Prostate gland (tissue), 2 donors: ENCODE data around the gene GNE. TPM values are rescaled to one million over a fixed set of nuclear protein-coding genes. Genes with fewer than 3 reads are reported as not detected.
A peak's percentile ranks its signal among the peaks of the same experiment; 100 is the strongest.

Source experiments
- DNase-seq: peaks from one replicate; pipeline ENCODE4 v3.0.0-alpha.2; 2019; ENCODE audit warnings: low spot score
- H3K27ac ChIP-seq, 2 donors: fragments of 200-600 bp; sonication (generic); 2 replicates each; pipeline ENCODE4 v1.5.1; 2017 to 2019
- H3K27me3 ChIP-seq: fragments of 200-600 bp; sonication (generic); replicated peaks from 2 replicates; pipeline ENCODE4 v1.5.1; 2019; ENCODE audit not compliant: insufficient read depth
- H3K36me3 ChIP-seq, 2 donors: fragments of 200-600 bp; sonication (generic); 1 replicate in 1 of 2; 2 replicates in 1 of 2; pipeline versions ENCODE4 v1.5.1 to v1.8.1; 2017 to 2019
- H3K4me1 ChIP-seq: fragments of 200-600 bp; sonication (generic); replicated peaks from 2 replicates; pipeline ENCODE4 v1.5.1; 2019
- H3K4me3 ChIP-seq, 2 donors: fragments of 200-600 bp; sonication (generic); 2 replicates each; pipeline ENCODE4 v1.5.1; 2017 to 2019
- H3K9me3 ChIP-seq: fragments of 200-600 bp; sonication (generic); 2 replicates; pipeline ENCODE4 v1.5.1; 2017
- CTCF ChIP-seq, 4 experiments: fragments of 200-600 bp in 2 of 4; fragments of 450-650 bp in 2 of 4; sonication (generic) in 2 of 4; IDR thresholded peaks; 1 replicate in 3 of 4; 2 replicates in 1 of 4; pipeline ENCODE4 v1.5.1; 2016 to 2019; ENCODE audit warnings: antibody characterized with exemption in 4 of 4, mild to moderate bottlenecking in 2 of 4, moderate library complexity in 2 of 4
- POLR2A ChIP-seq: fragments of 450-650 bp; IDR thresholded peaks from one replicate; pipeline ENCODE4 v1.6.1; 2016; ENCODE audit warnings: antibody characterized with exemption, mild to moderate bottlenecking
- POLR2AphosphoS5 ChIP-seq: sonication (generic); formaldehyde crosslinking; IDR thresholded peaks from one replicate; pipeline ENCODE4 v1.6.1; 2017; ENCODE audit warnings: antibody characterized with exemption
- WGBS: methylation state at CpG from one replicate; pipeline ENCODE4 v1.1.5; 2018; 5-methylcytosine and 5-hydroxymethylcytosine counted together
- intact Hi-C: fragments of 100-400 bp; cut with DNase I; formaldehyde crosslinking; loops from one replicate; pipeline ENCODE4 v1.14.2; 2022
- total RNA-seq, 2 donors: library from RNA; depleted of rRNA; stranded (reverse); fragments of >200 nt; gene quantifications; one replicate each; pipeline ENCODE4 v1.1.0, GENCODE V29; 2016

Gene GNE
- total RNA-seq, 2 donors from 2014 or later: 34.5 to 54.0 TPM

DNA sequence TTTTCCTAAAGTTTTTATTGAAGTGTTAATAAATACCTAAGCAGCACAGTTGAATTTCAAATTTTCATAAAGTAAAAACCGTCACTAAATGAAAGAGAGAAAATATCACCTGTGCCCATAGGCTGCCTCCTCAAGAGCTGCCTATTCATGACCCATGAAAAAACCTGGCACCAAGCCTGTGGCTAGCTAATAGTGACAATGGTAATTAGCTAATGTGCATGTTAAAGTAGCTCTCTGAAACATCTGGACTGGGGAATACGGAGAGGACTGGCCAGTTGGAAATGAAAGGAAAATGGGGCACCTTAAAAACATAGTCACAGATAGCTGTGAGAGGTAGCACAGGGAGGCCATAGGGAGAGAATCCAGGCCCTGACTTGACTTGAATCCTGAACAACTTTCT lies 5.4 kb upstream of the GNE start:
- intact Hi-C loops: no loop called here

DNA sequence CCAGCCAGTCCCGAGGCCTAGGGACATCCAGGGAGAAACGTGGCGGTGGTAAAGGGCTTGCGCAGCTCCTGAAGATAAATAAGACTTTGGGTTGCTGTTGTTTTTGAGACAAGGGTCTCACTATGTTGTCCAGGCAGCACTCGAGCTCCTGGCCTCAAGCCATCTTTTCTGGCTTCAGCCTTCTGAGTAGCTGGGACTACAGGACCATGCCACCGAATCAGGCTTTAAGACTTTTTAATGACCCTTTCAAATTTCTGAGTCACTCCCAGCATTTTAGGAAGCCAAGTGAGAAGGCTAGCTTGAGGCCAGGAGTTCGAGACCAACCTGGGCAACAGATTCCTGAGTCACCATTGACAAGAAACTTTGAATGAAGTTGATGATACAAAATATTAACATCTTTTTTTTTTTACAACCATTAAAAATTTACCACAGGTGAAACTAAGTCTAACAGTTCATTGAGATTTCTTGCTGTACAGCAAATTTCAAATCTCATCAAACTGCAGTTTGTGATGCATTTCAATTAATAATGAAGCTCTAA lies 817 bp upstream of the GNE start:
- Histone ChIP-seq H3K9me3 (no peaks in the 10 kb centered on the region), H3K27me3 (no peaks in the 10 kb centered on the region), H3K36me3 (no peaks in the 10 kb centered on the region), H3K27ac (peak overlapping the region; percentile 97 to 98), H3K4me3 (peak overlapping the region; percentile 63 to 92), H3K4me1 (no peaks in the 10 kb centered on the region)
- DNase-seq: peak; percentile 17
- 37% methylated on average over 7 of the region's 7 CpGs for WGBS
- no peak for TF ChIP-seq POLR2AphosphoS5
- TF ChIP-seq CTCF (IDR thresholded peaks at IDR 0.05): no peak
- no peak for TF ChIP-seq POLR2A
- intact Hi-C loops: loop anchor here (5.0 to 10.0 kb wide), 3 partner anchors 64 to 143 kb away; partner anchors contain the start of genes CLTA and RNF38

More for the DNA sequence above, 5.4 kb upstream of the GNE start:
- no peak overlapping the region for H3K27ac ChIP-seq
- TF ChIP-seq POLR2A: no peak
- TF ChIP-seq CTCF (IDR thresholded peaks at IDR 0.05): no peak
- TF ChIP-seq POLR2AphosphoS5: no peak
- no peaks in the 10 kb centered on the region for H3K27me3 ChIP-seq
- 74% methylated on average over 2 of the region's 2 CpGs for WGBS
- H3K4me3 ChIP-seq: no peak overlapping the region
- no peak for DNase-seq
- no peaks in the 10 kb centered on the region for H3K4me1 ChIP-seq
- H3K36me3 ChIP-seq: no peaks in the 10 kb centered on the region
- no peaks in the 10 kb centered on the region for H3K9me3 ChIP-seq

DNA sequence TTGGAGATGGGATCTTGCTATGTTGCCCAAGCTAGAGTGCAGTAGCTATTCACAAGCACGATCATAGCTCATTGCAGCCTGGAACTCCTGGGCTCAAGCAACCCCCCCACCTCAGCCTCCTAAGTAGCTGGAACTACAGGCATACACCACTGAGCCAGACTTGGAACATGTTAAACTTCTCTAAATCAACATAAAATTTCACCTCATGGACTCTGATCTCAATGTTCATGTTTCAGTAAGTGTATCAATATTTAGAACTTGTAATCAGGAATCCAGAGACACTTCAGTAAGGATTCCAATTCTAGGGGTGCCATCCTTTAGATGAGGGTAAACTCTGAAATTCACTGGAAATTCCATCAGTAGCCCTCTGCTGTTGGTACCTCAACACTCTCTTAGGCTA lies 6.8 kb downstream of the GNE start:
- intact Hi-C loops: loop anchor here (10.0 kb wide), 1 partner anchor 57 kb away; the partner anchor contains the start of gene CLTA
- Histone ChIP-seq H3K4me1 (no peaks in the 10 kb centered on the region), H3K36me3 (no peaks in the 10 kb centered on the region), H3K9me3 (no peaks in the 10 kb centered on the region), H3K4me3 (no peak overlapping the region), H3K27ac (peak overlapping the region; percentile 0 to 81), H3K27me3 (no peaks in the 10 kb centered on the region)
- TF ChIP-seq CTCF (IDR thresholded peaks at IDR 0.05) (no peak), POLR2AphosphoS5 (no peak), POLR2A (no peak)
- DNase-seq: no peak
- 78% methylated on average over 1 of the region's 1 CpG for WGBS

GRCh38 chr9:36250079-36250478 lies 8.2 kb downstream of the GNE start:
- H3K36me3 ChIP-seq: no peaks in the 10 kb centered on the region
- H3K27ac ChIP-seq: peak overlapping the region; percentile 0 to 81
- intact Hi-C loops: loop anchor here (10.0 kb wide), 1 partner anchor 55 kb away; the partner anchor contains the start of gene CLTA
- no peaks in the 10 kb centered on the region for H3K9me3 ChIP-seq
- H3K4me1 ChIP-seq: no peaks in the 10 kb centered on the region
- 61% methylated on average over 1 of the region's 1 CpG for WGBS
- no peaks in the 10 kb centered on the region for H3K27me3 ChIP-seq
- no peak overlapping the region for H3K4me3 ChIP-seq
- TF ChIP-seq POLR2A: no peak
- TF ChIP-seq POLR2AphosphoS5: no peak
- TF ChIP-seq CTCF (IDR thresholded peaks at IDR 0.05): no peak
- no peak for DNase-seq

DNA sequence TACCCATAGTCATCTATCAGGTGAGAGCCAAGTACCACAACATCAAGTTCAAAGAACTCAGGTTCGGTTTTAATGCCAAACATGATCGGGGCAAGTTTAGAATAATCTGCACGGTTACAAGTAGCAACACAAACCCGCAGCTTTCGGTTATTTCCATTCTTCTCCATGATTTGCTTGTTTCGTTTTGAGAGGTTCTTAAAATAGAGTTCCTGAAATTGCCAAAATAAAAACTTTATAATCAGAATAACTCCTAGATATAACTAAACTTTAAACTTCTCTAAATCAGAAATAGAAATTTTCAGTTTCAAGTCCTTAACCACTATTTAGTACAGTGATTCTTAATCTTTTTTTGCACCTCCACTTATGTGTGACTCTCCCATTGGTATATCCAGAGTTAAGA lies 9.1 kb downstream of the GNE start:
- H3K4me1 ChIP-seq: no peaks in the 10 kb centered on the region
- TF ChIP-seq CTCF (IDR thresholded peaks at IDR 0.05): no peak
- no peak for TF ChIP-seq POLR2A
- no peak for TF ChIP-seq POLR2AphosphoS5
- no peaks in the 10 kb centered on the region for H3K36me3 ChIP-seq
- intact Hi-C loops: no loop called here
- WGBS: 79% methylated on average over 6 of the region's 6 CpGs
- no peak overlapping the region for H3K27ac ChIP-seq
- H3K4me3 ChIP-seq: no peak overlapping the region
- H3K27me3 ChIP-seq: no peaks in the 10 kb centered on the region
- DNase-seq: no peak
- H3K9me3 ChIP-seq: no peaks in the 10 kb centered on the region
